Calu3 (cell line): Measurements from ENCODE around the gene SH3RF1. TPM values are rescaled to one million over a fixed set of nuclear protein-coding genes. Genes with fewer than 3 reads are reported as not detected.
A peak's percentile ranks its signal among the peaks of the same experiment; 100 is the strongest.

Experiments
- BruUV-seq: library from RNA; stranded (reverse); fragments of 400-500 nt; replicated peaks from 2 replicates; lab custom pipeline; 2021; lab: Mats Ljungman, UMichigan
- CTCF ChIA-PET: fragments of 300-600 bp; sonication (Branson Sonifier 250); formaldehyde crosslinking; loops from one replicate; lab custom pipeline; 2022; ENCODE audit warnings: antibody characterized with exemption; lab: Charles Lee
- DNase-seq: peaks from one replicate; pipeline ENCODE4 v3.0.0; 2022
- H3K27ac Mint-ChIP-seq: one replicate; pipeline ENCODE4 v1.8.0; 2022; ENCODE audit warnings: mixed read lengths; ENCODE audit not compliant: unreplicated experiment
- H3K27me3 Mint-ChIP-seq: one replicate; pipeline ENCODE4 v1.8.0; 2022; ENCODE audit warnings: mixed read lengths; ENCODE audit not compliant: unreplicated experiment
- H3K36me3 Mint-ChIP-seq: one replicate; pipeline ENCODE4 v1.8.0; 2022; ENCODE audit warnings: mild to moderate bottlenecking, moderate library complexity, mixed read lengths; ENCODE audit not compliant: insufficient read depth, unreplicated experiment
- H3K4me1 Mint-ChIP-seq: one replicate; pipeline ENCODE4 v1.8.0; 2022; ENCODE audit warnings: mild to moderate bottlenecking, low read depth, mixed read lengths; ENCODE audit not compliant: unreplicated experiment
- H3K4me3 Mint-ChIP-seq: one replicate; pipeline ENCODE4 v1.8.0; 2022; ENCODE audit warnings: mild to moderate bottlenecking, low read depth, moderate library complexity, mixed read lengths; ENCODE audit not compliant: unreplicated experiment
- H3K9me3 Mint-ChIP-seq: one replicate; pipeline ENCODE4 v1.8.0; 2022; ENCODE audit warnings: low read depth, mixed read lengths; ENCODE audit not compliant: unreplicated experiment
- CTCF ChIP-seq: fragments of 200-600 bp; IDR thresholded peaks from one replicate; pipeline ENCODE4 v1.8.0; 2022; ENCODE audit warnings: antibody characterized with exemption; ENCODE audit not compliant: unreplicated experiment
- intact Hi-C: fragments of 100-400 bp; cut with micrococcal nuclease; formaldehyde crosslinking; loops from one replicate; pipeline ENCODE4 v1.10.0; 2022; ENCODE audit not compliant: unreplicated experiment
- total RNA-seq: library from RNA; stranded (reverse); gene quantifications from 2 replicates; pipeline ENCODE4 v1.2.3, GENCODE V29; 2022

Gene SH3RF1
- total RNA-seq, 1 experiment from 2014 or later = 70.1 TPM

GRCh38 chr4:169312690-169313422, 42.1 kb upstream of the SH3RF1 start:
- H3K27me3 Mint-ChIP-seq = no peaks in the 10 kb centered on the region
- CTCF ChIA-PET = no interaction called here
- intact Hi-C loops = loop anchor here (5.0 kb wide), 1 partner anchor 291 kb away; no protein-coding TSS in a partner anchor
- BruUV-seq = no TSS peak
- no peak overlapping the region for H3K27ac Mint-ChIP-seq
- no peak for TF ChIP-seq CTCF
- H3K4me3 Mint-ChIP-seq = no peak overlapping the region
- H3K9me3 Mint-ChIP-seq = no peaks in the 10 kb centered on the region
- no peak for DNase-seq
- H3K4me1 Mint-ChIP-seq = peaks cover 31% of the 10 kb centered on the region
- H3K36me3 Mint-ChIP-seq = peaks cover 5% of the 10 kb centered on the region

DNA sequence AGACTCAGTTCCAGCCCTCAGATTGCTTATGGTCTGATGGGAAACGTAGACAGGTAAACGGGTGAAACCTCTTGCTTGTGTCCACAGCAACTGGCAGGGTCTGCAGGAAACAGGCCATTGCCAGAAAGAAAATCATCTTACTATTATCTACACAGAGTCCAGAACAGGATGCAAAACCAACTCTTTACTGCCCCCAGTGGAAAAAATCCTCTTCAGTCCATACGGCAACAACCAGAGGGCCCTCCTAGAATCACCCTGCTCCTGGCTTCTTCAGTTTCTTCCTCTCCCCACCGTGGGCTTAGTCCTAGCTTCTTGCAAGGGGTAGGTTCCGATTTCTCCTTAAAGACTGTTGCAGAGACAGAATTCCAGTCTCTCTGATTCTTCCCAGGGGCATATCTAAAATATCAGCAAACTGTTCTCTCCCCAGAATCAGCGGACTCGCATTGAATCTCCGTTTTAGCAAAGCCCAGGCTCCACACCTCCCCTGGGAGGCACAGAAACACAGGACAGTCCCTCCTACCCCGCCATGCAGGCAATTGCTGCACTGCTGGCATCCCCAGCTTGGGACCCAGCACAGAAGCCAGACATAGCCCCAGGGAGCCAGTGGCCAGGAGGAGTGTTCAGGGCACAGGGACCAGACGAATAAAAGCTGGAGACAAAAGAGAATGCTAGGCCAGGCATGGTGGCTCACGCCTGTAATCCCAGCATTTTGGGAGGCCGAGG, 41.0 kb upstream of the SH3RF1 start:
- Mint-ChIP-seq H3K4me3 (no peak overlapping the region), H3K36me3 (peaks cover 5% of the 10 kb centered on the region), H3K27ac (no peak overlapping the region), H3K27me3 (no peaks in the 10 kb centered on the region), H3K4me1 (peaks cover 31% of the 10 kb centered on the region), H3K9me3 (no peaks in the 10 kb centered on the region)
- BruUV-seq = no TSS peak
- DNase-seq = peak; percentile 13
- intact Hi-C loops = loop anchor here (5.0 kb wide), 1 partner anchor 290 kb away; no protein-coding TSS in a partner anchor
- CTCF ChIA-PET = no interaction called here
- no peak for TF ChIP-seq CTCF

- Mint-ChIP-seq H3K4me3 (no peak overlapping the region), H3K36me3 (no peaks in the 10 kb centered on the region), H3K27me3 (no peaks in the 10 kb centered on the region), H3K27ac (no peak overlapping the region), H3K9me3 (no peaks in the 10 kb centered on the region), H3K4me1 (peaks cover 9% of the 10 kb centered on the region)
- CTCF ChIA-PET = no interaction called here
- no TSS peak for BruUV-seq
- no peak for DNase-seq
- no peak for TF ChIP-seq CTCF
- intact Hi-C loops = no loop called here
Measured at GRCh38 chr4:169309326-169309967, 38.7 kb upstream of the SH3RF1 start.

DNA sequence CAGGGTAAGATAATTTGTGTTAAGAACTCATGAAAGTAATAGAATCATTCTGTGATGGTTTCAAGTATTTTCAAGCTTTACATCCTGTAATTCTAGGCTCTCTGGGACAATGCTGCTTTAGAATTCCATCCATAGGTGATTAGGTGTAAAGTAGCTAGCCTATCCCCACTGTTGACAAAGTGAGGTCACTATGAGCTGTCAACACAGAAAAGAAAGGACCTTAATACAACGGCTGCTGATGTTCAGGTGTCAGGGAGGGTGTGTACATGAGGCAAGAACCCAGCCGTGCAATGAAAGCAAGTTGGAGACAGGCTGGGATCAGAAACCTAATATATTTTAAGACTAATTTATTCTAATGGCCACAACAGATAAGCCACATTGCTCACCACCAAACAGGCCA, 36.8 kb upstream of the SH3RF1 start:
- CTCF ChIA-PET = interaction anchor here (0.6 kb wide), 1 partner anchor 39 kb away, joined by 5 read pairs; no protein-coding TSS in a partner anchor
- no peak for TF ChIP-seq CTCF
- H3K9me3 Mint-ChIP-seq = no peaks in the 10 kb centered on the region
- no peaks in the 10 kb centered on the region for H3K27me3 Mint-ChIP-seq
- no peaks in the 10 kb centered on the region for H3K4me1 Mint-ChIP-seq
- no peak overlapping the region for H3K4me3 Mint-ChIP-seq
- H3K36me3 Mint-ChIP-seq = no peaks in the 10 kb centered on the region
- no TSS peak for BruUV-seq
- intact Hi-C loops = no loop called here
- DNase-seq = peak; percentile 17
- no peak overlapping the region for H3K27ac Mint-ChIP-seq
